GM12872 (cell line): ENCODE results near the gene PWWP2B.

Experiments used
- TF ChIP-seq, protein P1 (sequence below): IDR thresholded peaks from 3 replicates; pipeline ENCODE4 v1.5.1; 2011; ENCODE audit warnings: low read depth, mild to moderate bottlenecking, low read length, moderate library complexity; ENCODE audit not compliant: insufficient read depth

The PWWP2B gene

DNA sequence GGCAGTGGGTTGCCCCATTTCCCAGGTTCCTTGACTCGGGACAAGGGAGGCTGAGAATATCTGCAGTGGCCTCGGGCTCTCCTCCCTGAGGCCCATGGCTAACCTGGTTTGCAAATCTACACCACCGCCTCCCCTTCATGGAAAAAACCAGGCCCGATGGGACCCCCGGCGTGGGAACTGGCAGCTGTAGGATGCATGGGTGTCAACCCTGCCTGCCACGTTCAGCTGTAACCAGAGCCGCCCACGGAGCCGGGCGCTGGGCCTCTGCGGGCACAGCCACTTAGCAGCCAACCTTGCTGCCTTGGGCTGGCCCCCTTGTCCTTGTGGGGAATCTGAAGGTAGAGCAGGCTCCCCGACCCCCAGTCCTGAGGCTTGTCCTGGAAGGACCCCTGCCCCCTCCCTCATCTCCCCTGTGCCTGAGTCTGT, 1.6 kb downstream of the PWWP2B start:
- TF ChIP-seq, protein P1, sequence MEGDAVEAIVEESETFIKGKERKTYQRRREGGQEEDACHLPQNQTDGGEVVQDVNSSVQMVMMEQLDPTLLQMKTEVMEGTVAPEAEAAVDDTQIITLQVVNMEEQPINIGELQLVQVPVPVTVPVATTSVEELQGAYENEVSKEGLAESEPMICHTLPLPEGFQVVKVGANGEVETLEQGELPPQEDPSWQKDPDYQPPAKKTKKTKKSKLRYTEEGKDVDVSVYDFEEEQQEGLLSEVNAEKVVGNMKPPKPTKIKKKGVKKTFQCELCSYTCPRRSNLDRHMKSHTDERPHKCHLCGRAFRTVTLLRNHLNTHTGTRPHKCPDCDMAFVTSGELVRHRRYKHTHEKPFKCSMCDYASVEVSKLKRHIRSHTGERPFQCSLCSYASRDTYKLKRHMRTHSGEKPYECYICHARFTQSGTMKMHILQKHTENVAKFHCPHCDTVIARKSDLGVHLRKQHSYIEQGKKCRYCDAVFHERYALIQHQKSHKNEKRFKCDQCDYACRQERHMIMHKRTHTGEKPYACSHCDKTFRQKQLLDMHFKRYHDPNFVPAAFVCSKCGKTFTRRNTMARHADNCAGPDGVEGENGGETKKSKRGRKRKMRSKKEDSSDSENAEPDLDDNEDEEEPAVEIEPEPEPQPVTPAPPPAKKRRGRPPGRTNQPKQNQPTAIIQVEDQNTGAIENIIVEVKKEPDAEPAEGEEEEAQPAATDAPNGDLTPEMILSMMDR, result no peak

DNA sequence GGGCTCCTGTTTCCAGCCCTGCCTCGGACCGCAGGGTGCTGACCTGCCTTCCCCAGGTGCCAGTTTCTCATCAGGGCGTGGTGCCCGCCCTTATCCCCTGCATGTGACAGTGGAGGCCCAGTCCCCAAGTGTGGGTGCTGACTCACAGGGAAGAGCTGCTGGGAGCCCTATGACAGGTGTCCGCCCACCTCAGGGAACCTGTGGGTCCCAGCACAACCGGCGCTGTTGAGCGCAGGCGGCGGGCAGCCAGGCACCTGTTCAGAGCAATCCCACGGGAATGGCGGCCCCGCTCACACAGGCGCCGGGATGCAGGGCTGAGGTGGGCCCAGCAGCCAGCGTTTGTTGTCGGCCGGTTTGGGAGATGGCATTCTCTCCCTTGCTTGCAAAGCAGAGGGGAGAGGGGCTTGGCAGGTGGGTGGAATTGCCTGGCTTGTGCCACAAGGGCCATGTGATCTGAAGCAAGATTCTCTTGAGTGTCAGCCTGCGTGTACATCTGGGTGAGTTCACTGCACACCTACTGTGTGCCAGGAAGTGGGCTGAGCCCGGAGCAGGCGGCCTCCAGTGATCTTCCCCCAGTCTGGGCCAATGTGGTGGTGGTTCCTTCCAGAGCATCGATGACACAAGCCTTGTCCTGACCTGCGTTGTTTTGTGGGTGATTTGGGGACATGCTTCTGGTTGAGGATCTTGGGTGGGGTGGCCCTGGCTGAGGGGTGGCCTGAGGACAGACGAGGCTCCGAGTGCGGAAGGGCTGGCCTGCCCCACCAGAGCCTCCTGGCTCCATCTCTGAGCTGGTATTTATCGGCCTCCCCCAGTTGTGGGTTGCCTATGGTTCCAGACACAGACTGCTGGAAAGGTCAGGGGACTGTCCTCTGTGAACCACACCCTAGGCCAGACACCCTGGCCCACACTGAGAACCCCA, 2.4 kb downstream of the PWWP2B start:
- TF ChIP-seq, protein P1, result no peak

DNA sequence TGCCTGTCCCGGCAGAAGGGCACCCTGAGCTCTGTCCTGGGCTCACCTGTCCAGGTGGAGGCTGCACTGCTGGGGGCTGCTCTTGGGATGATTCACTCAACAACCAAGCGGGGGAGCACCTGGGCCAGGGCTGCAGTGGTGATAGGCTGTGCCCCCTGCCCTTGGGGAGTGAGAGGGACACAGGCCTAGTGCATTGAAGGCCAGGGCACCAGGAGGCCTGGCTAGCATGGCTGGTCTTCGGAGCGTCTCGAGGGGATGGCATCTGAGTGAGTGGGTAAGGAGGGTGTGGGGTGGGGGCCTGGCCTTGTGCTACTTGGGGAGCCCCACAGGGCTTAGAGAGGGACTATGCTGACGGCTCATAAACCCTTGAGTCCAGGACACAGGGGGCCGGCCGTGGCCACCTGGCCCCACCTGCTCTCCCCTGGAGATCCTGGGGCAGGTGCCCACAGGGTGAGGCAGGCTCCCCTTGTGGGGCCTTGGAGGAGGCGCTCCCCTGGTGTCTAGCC, 3.1 kb downstream of the PWWP2B start:
- TF ChIP-seq, protein P1, result no peak

DNA sequence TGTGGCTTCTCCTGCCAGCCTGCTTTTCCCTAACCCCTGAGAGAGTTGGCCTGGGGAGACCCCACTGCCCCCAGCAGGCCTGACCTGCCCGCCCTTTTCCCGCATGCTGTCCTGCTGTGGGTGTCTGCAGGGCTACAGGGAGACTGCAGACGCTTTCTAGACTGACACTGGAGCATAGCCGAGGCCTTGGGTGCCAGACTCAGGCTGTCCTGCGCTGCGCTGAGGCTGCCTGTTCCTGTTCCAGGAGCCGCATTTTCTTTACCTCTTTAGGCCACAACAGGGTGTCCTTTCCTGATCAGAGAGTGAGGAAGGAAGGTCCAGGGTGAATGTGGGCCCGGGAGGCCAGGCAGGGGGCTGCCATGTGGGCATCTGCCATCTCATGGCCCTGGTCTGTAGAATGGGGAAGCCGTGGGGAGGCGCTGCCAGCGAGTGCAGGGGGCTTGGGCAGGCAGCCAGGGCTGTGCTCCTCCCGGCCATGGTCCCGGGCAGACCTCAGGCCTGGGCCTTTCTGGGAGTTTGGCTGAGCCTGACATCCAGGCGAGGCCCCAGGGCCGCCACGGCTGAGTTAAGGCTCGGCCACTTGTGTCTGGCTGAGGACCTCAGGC, 3.6 kb downstream of the PWWP2B start:
- TF ChIP-seq, protein P1, result no peak

DNA sequence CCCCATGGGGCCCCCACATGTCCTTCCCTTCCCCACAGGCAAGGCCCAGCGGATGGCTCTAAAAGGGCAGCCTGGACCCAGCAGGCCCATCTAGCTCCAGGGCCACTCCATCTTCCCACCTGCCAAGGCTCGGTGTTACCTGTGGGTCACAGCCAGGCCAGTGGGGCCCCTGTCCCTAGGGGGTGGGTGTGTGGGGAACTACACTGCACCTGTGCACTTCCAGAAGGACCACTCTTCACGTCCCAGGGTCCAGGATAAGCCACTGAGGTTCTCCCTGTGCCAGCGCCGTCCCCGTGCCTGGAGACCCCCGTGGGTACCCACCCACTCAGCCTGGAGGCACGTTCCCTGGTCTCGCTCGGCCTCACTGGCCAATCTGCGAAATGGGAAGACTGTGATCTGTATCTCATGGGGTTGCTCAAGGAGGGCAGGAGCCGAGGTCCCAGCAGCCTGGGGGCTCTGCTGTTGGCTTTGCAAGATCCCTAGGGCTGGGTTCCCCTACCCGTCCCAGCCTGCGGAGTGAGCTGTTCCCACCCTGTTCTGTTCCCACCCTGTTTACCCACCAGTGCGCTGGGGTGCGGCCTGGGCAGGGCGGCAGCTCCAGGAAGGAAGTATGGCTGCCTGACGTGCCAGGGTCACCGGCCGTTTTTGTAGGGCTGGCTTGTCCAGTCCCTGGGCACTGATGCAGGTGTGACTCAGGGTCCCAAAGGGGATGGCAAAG, 4.6 kb downstream of the PWWP2B start:
- TF ChIP-seq, protein P1, result no peak

DNA sequence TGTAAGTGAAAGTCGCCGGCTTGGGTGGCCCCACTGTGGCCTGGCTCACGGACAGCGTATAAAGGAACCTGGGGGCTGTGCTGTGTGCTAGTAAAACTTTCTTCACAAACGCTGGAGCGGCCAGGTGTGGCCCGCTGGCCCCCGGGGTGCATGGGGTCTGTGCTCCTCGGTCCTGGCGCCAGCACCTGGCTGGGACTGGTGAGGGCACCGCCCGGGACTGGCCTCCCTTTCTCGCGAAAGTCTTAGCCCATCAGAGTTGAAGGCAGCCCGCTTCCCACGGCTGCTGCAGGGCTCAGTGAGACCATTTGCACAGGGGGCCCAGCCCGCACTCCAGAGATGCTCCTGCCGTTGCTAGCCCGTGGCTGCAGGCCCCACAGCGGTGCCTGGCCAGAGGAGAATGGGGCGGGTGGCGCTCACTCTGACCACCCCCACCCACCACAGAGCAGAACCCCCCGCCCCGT, 5.8 kb downstream of the PWWP2B start:
- TF ChIP-seq, protein P1, result no peak
